Prostate gland (tissue), 2 donors: Measurements from ENCODE around the gene HDHD3. TPM values are rescaled to one million over a fixed set of nuclear protein-coding genes. Genes with fewer than 3 reads are reported as not detected.

ENCODE experiments used
- DNase-seq: peaks from one replicate; pipeline ENCODE4 v3.0.0-alpha.2; 2019; ENCODE audit warnings: low spot score
- H3K27ac ChIP-seq, 2 donors: fragments of 200-600 bp; sonication (generic); 2 replicates each; pipeline ENCODE4 v1.5.1; 2017 to 2019
- H3K27me3 ChIP-seq: fragments of 200-600 bp; sonication (generic); replicated peaks from 2 replicates; pipeline ENCODE4 v1.5.1; 2019; ENCODE audit not compliant: insufficient read depth
- H3K36me3 ChIP-seq, 2 donors: fragments of 200-600 bp; sonication (generic); 1 replicate in 1 of 2; 2 replicates in 1 of 2; pipeline versions ENCODE4 v1.5.1 to v1.8.1; 2017 to 2019
- H3K4me1 ChIP-seq: fragments of 200-600 bp; sonication (generic); replicated peaks from 2 replicates; pipeline ENCODE4 v1.5.1; 2019
- H3K4me3 ChIP-seq, 2 donors: fragments of 200-600 bp; sonication (generic); 2 replicates each; pipeline ENCODE4 v1.5.1; 2017 to 2019
- H3K9me3 ChIP-seq: fragments of 200-600 bp; sonication (generic); 2 replicates; pipeline ENCODE4 v1.5.1; 2017
- CTCF ChIP-seq, 4 experiments: fragments of 200-600 bp in 2 of 4; fragments of 450-650 bp in 2 of 4; sonication (generic) in 2 of 4; IDR thresholded peaks; 1 replicate in 3 of 4; 2 replicates in 1 of 4; pipeline ENCODE4 v1.5.1; 2016 to 2019; ENCODE audit warnings: antibody characterized with exemption in 4 of 4, mild to moderate bottlenecking in 2 of 4, moderate library complexity in 2 of 4
- POLR2A ChIP-seq: fragments of 450-650 bp; IDR thresholded peaks from one replicate; pipeline ENCODE4 v1.6.1; 2016; ENCODE audit warnings: antibody characterized with exemption, mild to moderate bottlenecking
- POLR2AphosphoS5 ChIP-seq: sonication (generic); formaldehyde crosslinking; IDR thresholded peaks from one replicate; pipeline ENCODE4 v1.6.1; 2017; ENCODE audit warnings: antibody characterized with exemption
- WGBS: methylation state at CpG from one replicate; pipeline ENCODE4 v1.1.5; 2018; 5-methylcytosine and 5-hydroxymethylcytosine counted together
- intact Hi-C: fragments of 100-400 bp; cut with DNase I; formaldehyde crosslinking; loops from one replicate; pipeline ENCODE4 v1.14.2; 2022
- total RNA-seq, 2 donors: library from RNA; depleted of rRNA; stranded (reverse); fragments of >200 nt; gene quantifications; one replicate each; pipeline ENCODE4 v1.1.0, GENCODE V29; 2016

HDHD3 gene
- total RNA-seq, 2 donors from 2014 or later = 52.2 to 72.1 TPM

DNA sequence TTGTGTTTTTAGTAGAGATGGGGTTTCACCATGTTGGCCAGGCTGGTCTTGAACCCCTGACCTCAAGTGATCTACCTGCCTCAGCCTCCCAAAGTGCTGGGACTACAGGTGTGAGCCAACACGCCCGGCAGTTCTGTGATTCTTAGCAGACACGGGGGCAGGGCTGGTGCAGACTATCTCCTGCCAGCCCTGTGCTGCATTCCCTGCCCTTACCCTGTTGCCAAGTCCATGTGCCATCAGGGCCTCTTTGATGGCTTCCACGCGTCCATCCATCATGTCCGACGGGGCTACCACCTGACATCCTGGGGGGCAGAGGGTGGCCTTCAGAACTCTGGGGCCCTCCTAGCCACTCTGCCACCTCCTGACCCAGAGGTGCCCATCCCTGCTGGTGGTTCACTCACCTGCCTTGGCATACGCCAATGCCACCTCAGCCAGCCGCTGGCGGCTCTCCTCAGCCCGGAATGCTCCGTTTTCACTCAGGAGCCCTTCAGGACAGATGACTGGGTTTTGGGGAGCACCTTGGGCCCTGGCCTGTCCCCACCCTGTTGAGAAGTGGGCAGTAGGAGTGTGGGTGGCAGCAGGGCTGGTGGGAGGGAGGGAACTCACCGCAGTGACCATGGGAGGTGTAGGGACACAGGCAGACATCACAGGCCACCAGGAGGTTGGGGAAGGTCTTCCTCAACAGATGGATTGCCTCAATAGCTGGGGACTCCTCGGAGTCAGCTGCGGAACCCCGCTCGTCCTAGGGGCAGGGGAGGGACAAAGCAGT, 13.6 kb upstream of the HDHD3 start:
- Histone ChIP-seq H3K27ac (no peak overlapping the region), H3K36me3 (peaks cover 5 to 21% of the 10 kb centered on the region in 2 donors), H3K27me3 (no peaks in the 10 kb centered on the region), H3K4me3 (no peak overlapping the region), H3K4me1 (no peaks in the 10 kb centered on the region), H3K9me3 (no peaks in the 10 kb centered on the region)
- 96% methylated on average over 17 of the region's 17 CpGs for WGBS
- TF ChIP-seq CTCF (IDR thresholded peaks at IDR 0.05) = no peak
- no peak for TF ChIP-seq POLR2AphosphoS5
- no peak for TF ChIP-seq POLR2A
- DNase-seq = no peak
- intact Hi-C loops = no loop called here

GRCh38 chr9:113389451-113389850, 12.7 kb upstream of the HDHD3 start:
- WGBS = 92% methylated on average over 11 of the region's 11 CpGs
- H3K9me3 ChIP-seq = no peaks in the 10 kb centered on the region
- H3K36me3 ChIP-seq = peaks cover 5 to 21% of the 10 kb centered on the region in 2 donors
- intact Hi-C loops = no loop called here
- H3K4me3 ChIP-seq = no peak overlapping the region
- H3K27ac ChIP-seq = no peak overlapping the region
- no peaks in the 10 kb centered on the region for H3K27me3 ChIP-seq
- TF ChIP-seq CTCF (IDR thresholded peaks at IDR 0.05) = no peak
- H3K4me1 ChIP-seq = no peaks in the 10 kb centered on the region
- no peak for DNase-seq

- Histone ChIP-seq H3K27ac (no peak overlapping the region), H3K9me3 (no peaks in the 10 kb centered on the region), H3K4me1 (no peaks in the 10 kb centered on the region), H3K36me3 (peaks cover 5 to 21% of the 10 kb centered on the region in 2 donors), H3K27me3 (no peaks in the 10 kb centered on the region), H3K4me3 (no peak overlapping the region)
- no peak for DNase-seq
- intact Hi-C loops = no loop called here
- WGBS = 86% methylated on average over 10 of the region's 13 CpGs
- no peak for TF ChIP-seq POLR2AphosphoS5
- TF ChIP-seq POLR2A = no peak
- no peak for TF ChIP-seq CTCF (IDR thresholded peaks at IDR 0.05)
These were observed 12.0 kb upstream of the HDHD3 start for GRCh38 chr9:113388833-113389232.

DNA sequence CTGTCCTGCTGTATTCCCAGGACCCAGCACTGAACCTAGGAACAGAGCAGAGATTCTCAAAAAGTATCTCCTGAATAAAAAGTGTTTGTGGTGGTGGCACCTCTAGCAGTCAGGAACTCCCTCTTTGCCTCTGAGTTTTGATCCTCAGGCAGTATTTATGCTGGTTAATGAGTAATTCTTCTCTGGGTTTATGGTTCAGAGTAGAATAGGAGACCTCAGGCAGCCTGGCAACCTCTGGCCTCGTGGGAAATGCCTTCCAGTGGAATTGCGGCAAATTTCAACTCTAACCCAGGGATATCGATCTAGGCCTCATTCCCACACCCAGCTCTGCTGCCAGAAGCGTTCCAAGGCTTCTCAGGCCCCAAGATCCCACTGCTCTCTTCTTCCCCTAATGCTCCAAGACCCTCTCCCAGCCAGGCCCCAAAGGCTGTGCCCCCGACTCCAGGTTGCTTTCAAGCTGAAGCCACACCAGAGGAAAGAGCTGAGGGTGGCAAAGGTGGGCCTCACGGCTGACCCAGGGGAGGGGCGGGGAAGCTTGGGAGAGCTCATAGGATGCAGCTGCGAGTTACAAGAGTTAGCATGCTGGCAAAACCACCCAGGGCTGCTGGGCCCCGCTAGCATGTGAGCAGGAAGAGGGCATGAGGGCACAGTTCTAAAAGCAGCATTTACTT, 10.9 kb upstream of the HDHD3 start:
- Histone ChIP-seq H3K27ac (no peak overlapping the region), H3K27me3 (no peaks in the 10 kb centered on the region), H3K4me3 (no peak overlapping the region), H3K9me3 (no peaks in the 10 kb centered on the region), H3K4me1 (no peaks in the 10 kb centered on the region), H3K36me3 (peaks cover 5 to 21% of the 10 kb centered on the region in 2 donors)
- intact Hi-C loops = no loop called here
- WGBS = 62% methylated on average over 9 of the region's 9 CpGs
- DNase-seq = no peak
- TF ChIP-seq POLR2AphosphoS5 (no peak), POLR2A (no peak), CTCF (IDR thresholded peaks at IDR 0.05) (no peak)
